ENCODE data around the gene TMEM245. TPM values are rescaled to one million over a fixed set of nuclear protein-coding genes. Genes with fewer than 3 reads are reported as not detected.

TMEM245 gene
- total RNA-seq, 1 experiment from 2014 or later = 60.3 TPM

GRCh38 chr9:109124121-109124520, 4.4 kb upstream of the TMEM245 start:
- H3K79me2 ChIP-seq (ENCODE audit: low read depth) = peaks cover 7% of the 10 kb centered on the region
- POLR2A ChIA-PET (ENCODE audit: unreplicated experiment) = no interaction called here
- H2AFZ ChIP-seq = no peak overlapping the region
- H4K20me1 ChIP-seq (ENCODE audit: insufficient read depth) = no peaks in the 10 kb centered on the region
- no peak for DNase-seq
- H3K27ac ChIP-seq = no peak overlapping the region
- H3K9me3 ChIP-seq (ENCODE audit: insufficient read depth, low read depth) = no peaks in the 10 kb centered on the region
- intact Hi-C loops (cut with micrococcal nuclease; ENCODE audit: unreplicated experiment) = no loop called here
- H3K4me2 ChIP-seq = no peak overlapping the region
- no peaks in the 10 kb centered on the region for H3K36me3 ChIP-seq (ENCODE audit: low read depth)
- no peaks in the 10 kb centered on the region; the same call in 1 of the 2 replicates for H3K9me2 ChIP-seq (ENCODE audit: insufficient read depth)
- TF ChIP-seq EZH2 (IDR thresholded peaks at IDR 0.05; ENCODE audit: low read depth) = no peak
- TF ChIP-seq, protein P1, sequence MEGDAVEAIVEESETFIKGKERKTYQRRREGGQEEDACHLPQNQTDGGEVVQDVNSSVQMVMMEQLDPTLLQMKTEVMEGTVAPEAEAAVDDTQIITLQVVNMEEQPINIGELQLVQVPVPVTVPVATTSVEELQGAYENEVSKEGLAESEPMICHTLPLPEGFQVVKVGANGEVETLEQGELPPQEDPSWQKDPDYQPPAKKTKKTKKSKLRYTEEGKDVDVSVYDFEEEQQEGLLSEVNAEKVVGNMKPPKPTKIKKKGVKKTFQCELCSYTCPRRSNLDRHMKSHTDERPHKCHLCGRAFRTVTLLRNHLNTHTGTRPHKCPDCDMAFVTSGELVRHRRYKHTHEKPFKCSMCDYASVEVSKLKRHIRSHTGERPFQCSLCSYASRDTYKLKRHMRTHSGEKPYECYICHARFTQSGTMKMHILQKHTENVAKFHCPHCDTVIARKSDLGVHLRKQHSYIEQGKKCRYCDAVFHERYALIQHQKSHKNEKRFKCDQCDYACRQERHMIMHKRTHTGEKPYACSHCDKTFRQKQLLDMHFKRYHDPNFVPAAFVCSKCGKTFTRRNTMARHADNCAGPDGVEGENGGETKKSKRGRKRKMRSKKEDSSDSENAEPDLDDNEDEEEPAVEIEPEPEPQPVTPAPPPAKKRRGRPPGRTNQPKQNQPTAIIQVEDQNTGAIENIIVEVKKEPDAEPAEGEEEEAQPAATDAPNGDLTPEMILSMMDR (conservative IDR thresholded peaks at IDR 0.05) = no peak
- H3K4me3 ChIP-seq = no peak overlapping the region
- H3F3A ChIP-seq (ENCODE audit: insufficient read depth, low read depth) = no peaks in the 10 kb centered on the region
- CTCF ChIA-PET = no interaction called here
- H3K4me1 ChIP-seq (replicated peaks; ENCODE audit: insufficient read depth) = peaks cover 7% of the 10 kb centered on the region
- no peaks in the 10 kb centered on the region for H3K27me3 ChIP-seq (ENCODE audit: insufficient read depth, low read depth)
- BruUV-seq (replicated peaks) = no TSS peak

DNA sequence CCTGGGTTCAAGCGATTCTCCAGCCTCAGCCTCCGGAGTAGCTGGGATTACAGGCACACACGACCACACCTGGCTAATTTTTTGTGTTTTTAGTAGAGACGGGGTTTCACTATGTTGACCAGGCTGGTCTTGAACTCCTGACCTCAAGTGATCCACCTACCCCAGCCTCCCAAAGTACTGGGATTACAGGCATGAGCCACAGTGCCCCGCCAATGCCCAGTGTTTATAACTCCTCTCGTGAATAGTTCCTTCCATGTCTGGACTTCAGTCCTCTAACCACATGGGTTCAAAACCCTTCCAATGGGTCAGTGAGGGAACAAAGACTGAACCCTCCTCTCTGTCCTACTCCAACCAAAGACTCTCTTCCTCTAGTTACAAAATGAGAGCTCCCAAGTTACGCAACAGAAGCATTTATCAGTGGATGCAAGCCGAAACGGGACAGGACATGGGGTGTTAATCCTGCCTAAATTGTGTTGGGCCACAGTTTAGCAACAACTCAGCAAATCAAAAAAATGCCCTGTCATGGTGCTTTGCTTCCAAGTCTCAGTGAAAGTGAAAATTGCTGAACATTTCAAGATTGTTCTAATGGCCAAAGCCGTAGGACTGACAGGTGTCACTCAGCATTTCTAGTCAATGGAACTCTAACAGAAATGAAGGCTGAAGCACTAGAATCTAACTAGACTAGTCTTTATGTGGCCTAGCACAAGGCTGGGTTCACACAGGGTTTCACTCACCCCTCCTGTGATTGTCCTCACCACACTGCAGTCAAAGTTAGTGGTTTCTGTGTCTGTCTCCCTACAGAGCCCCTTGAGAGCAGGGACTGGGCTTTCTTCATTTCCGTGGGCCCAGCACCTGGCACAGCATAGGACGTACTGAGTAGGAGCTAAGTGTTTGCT, 3.2 kb upstream of the TMEM245 start:
- BruUV-seq (replicated peaks) = no TSS peak
- TF ChIP-seq EZH2 (IDR thresholded peaks at IDR 0.05; ENCODE audit: low read depth) = no peak
- TF ChIP-seq, protein P1 (conservative IDR thresholded peaks at IDR 0.05) = no peak
- no peaks in the 10 kb centered on the region; the same call in 1 of the 2 replicates for H3K9me2 ChIP-seq (ENCODE audit: insufficient read depth)
- no peak overlapping the region for H3K27ac ChIP-seq
- CTCF ChIA-PET = interaction anchor here (0.6 kb wide), 1 partner anchor 279 kb away, joined by 3 read pairs; no protein-coding TSS in a partner anchor
- H3K4me2 ChIP-seq = no peak overlapping the region
- H4K20me1 ChIP-seq (ENCODE audit: insufficient read depth) = peaks cover 9% of the 10 kb centered on the region
- no peak for DNase-seq
- peaks cover 7% of the 10 kb centered on the region; the same call in 1 of the 2 replicates for H3F3A ChIP-seq (ENCODE audit: insufficient read depth, low read depth)
- H3K36me3 ChIP-seq (ENCODE audit: low read depth) = no peaks in the 10 kb centered on the region
- H3K27me3 ChIP-seq (ENCODE audit: insufficient read depth, low read depth) = no peaks in the 10 kb centered on the region
- H3K4me1 ChIP-seq (replicated peaks; ENCODE audit: insufficient read depth) = peaks cover 11% of the 10 kb centered on the region
- POLR2A ChIA-PET (ENCODE audit: unreplicated experiment) = no interaction called here
- no peaks in the 10 kb centered on the region for H3K9me3 ChIP-seq (ENCODE audit: insufficient read depth, low read depth)
- H3K4me3 ChIP-seq = no peak overlapping the region
- H3K79me2 ChIP-seq (ENCODE audit: low read depth) = peaks cover 18% of the 10 kb centered on the region
- intact Hi-C loops (cut with micrococcal nuclease; ENCODE audit: unreplicated experiment) = no loop called here
- no peak overlapping the region for H2AFZ ChIP-seq

DNA sequence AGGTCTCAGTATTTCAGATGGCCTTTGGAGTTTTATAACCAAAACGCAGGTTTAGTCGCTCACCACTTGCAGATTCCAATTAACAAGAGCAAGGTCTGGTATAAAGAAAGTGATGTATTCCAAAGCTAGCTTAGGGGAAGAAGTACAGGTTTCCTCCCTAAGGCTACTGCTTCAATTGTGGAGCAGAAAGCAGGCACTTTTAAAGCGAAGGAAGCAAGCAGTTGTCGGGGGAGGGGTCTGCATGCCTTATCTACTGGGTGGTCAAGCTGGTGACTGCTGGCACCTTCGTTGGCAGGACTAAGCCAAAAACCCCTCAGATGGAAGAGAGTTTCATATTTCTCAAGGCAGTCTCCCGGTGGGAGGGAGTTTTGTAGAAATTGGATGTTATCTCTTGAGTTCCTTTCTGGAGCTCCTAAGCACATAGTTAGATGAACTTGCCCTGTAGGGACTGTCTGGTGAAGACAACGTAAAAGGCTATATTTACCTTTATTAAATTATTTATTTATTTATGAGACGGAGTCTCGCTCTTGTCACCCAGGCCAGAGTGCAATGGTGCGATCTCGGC, 1.6 kb upstream of the TMEM245 start:
- CTCF ChIA-PET = no interaction called here
- H3K79me2 ChIP-seq (ENCODE audit: low read depth) = peaks cover 35% of the 10 kb centered on the region
- no peaks in the 10 kb centered on the region for H3K27me3 ChIP-seq (ENCODE audit: insufficient read depth, low read depth)
- H3K36me3 ChIP-seq (ENCODE audit: low read depth) = 0 out of 2 replicates have a peak, but pooled peaks cover 4% of the 10 kb centered on the region
- H3K27ac ChIP-seq = no peak overlapping the region
- intact Hi-C loops (cut with micrococcal nuclease; ENCODE audit: unreplicated experiment) = no loop called here
- H2AFZ ChIP-seq = no peak overlapping the region
- H3K4me2 ChIP-seq = peak overlapping the region; percentile 77; the same call in 1 of the 2 replicates
- POLR2A ChIA-PET (ENCODE audit: unreplicated experiment) = no interaction called here
- H4K20me1 ChIP-seq (ENCODE audit: insufficient read depth) = peaks cover 20% of the 10 kb centered on the region
- no peak for TF ChIP-seq EZH2 (IDR thresholded peaks at IDR 0.05; ENCODE audit: low read depth)
- TF ChIP-seq, protein P1 (conservative IDR thresholded peaks at IDR 0.05) = no peak
- H3K9me3 ChIP-seq (ENCODE audit: insufficient read depth, low read depth) = no peaks in the 10 kb centered on the region
- H3K4me1 ChIP-seq (replicated peaks; ENCODE audit: insufficient read depth) = peaks cover 28% of the 10 kb centered on the region
- H3K9me2 ChIP-seq (ENCODE audit: insufficient read depth) = no peaks in the 10 kb centered on the region; the same call in 1 of the 2 replicates
- no peak overlapping the region for H3K4me3 ChIP-seq
- BruUV-seq (replicated peaks) = no TSS peak
- DNase-seq = no peak
- peaks cover 7% of the 10 kb centered on the region; the same call in 1 of the 2 replicates for H3F3A ChIP-seq (ENCODE audit: insufficient read depth, low read depth)

All from PC-9 (cell line).